Measurements from ENCODE around the gene ELAC2.

DNA sequence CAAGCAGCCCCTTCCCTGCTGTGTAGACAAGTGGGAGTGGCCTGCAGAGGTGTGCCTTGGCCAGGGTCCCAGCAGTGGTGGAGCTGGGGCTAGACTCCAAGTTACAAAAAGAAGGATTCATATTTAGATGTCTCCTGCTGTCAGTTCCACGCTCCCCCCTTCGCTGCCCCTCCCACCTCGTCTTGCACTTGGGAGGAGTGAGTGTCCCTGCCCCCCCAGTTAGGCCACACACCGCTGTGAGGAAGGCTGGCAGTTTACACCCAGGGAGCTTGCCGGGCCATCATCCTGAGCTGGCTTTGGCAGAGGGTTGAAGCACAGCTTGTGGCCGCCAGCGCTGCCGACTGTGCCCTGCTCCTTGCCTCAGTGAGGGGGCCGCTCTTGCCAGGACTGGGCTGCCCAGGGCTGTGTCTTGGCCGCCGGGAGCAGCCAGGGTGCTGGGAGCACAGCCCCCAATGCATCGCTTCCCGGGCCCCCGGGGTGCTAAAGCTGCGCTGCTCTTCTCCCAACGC lies 44.3 kb downstream of the ELAC2 start:
- TF ChIP-seq EP300 (conservative IDR thresholded peaks at IDR 0.05; ENCODE audit: poor library complexity, severe bottlenecking) (no peak), EZH2 (IDR thresholded peaks at IDR 0.05; ENCODE audit: borderline replicate concordance, insufficient read depth, low read length, poor library complexity, severe bottlenecking) (no peak), POLR2AphosphoS5 (IDR thresholded peaks at IDR 0.05) (no peak), REST (IDR thresholded peaks at IDR 0.05; ENCODE audit: borderline replicate concordance) (no peak)
- TF ChIP-seq, protein P1, sequence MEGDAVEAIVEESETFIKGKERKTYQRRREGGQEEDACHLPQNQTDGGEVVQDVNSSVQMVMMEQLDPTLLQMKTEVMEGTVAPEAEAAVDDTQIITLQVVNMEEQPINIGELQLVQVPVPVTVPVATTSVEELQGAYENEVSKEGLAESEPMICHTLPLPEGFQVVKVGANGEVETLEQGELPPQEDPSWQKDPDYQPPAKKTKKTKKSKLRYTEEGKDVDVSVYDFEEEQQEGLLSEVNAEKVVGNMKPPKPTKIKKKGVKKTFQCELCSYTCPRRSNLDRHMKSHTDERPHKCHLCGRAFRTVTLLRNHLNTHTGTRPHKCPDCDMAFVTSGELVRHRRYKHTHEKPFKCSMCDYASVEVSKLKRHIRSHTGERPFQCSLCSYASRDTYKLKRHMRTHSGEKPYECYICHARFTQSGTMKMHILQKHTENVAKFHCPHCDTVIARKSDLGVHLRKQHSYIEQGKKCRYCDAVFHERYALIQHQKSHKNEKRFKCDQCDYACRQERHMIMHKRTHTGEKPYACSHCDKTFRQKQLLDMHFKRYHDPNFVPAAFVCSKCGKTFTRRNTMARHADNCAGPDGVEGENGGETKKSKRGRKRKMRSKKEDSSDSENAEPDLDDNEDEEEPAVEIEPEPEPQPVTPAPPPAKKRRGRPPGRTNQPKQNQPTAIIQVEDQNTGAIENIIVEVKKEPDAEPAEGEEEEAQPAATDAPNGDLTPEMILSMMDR (IDR thresholded peaks at IDR 0.05; ENCODE audit: poor library complexity, severe bottlenecking), result no peak
